HEK293T (cell line): ENCODE measurements around the gene LONP2.
"Not testable (repeated sequence)": the region's sequence is repeated elsewhere in the genome, so short reads cannot be mapped to it uniquely, and the experiment has no call there.

Experiments
- CTCF ChIA-PET: fragments of 350-600 bp; formaldehyde crosslinking; extraction: SDS; loops from one replicate; lab custom pipeline; 2021; ENCODE audit warnings: antibody characterized with exemption, inconsistent platforms; lab: Yijun Ruan, JAX
- POLR2A ChIA-PET: fragments of 350-600 bp; formaldehyde crosslinking; extraction: SDS; loops from one replicate; lab custom pipeline; 2020; ENCODE audit warnings: antibody characterized with exemption, inconsistent platforms; lab: Yijun Ruan, JAX
- DNase-seq: peaks from one replicate; pipeline ENCODE4 v3.0.0; 2012; ENCODE audit warnings: mixed read lengths; ENCODE audit errors: extremely low spot score
- ARNT ChIP-seq: fragments of 450-650 bp; IDR thresholded peaks from 2 replicates; pipeline ENCODE4 v1.6.1; 2017; ENCODE audit warnings: mild to moderate bottlenecking
- BHLHE40 ChIP-seq: fragments of 450-650 bp; IDR thresholded peaks from 2 replicates; pipeline ENCODE4 v1.6.1; 2016; ENCODE audit warnings: mild to moderate bottlenecking, moderate library complexity, borderline replicate concordance
- CTBP1 ChIP-seq: fragments of 450-650 bp; IDR thresholded peaks from 2 replicates; pipeline ENCODE4 v1.6.1; 2016; ENCODE audit warnings: borderline replicate concordance
- ELF4 ChIP-seq: fragments of 450-650 bp; IDR thresholded peaks from 2 replicates; pipeline ENCODE4 v1.6.1; 2017; ENCODE audit warnings: antibody characterized with exemption
- FOXA1 ChIP-seq: fragments of 450-650 bp; IDR thresholded peaks from 2 replicates; pipeline ENCODE4 v1.6.1; 2016; ENCODE audit warnings: mild to moderate bottlenecking
- FOXK2 ChIP-seq: fragments of 450-650 bp; IDR thresholded peaks from 2 replicates; pipeline ENCODE4 v1.6.1; 2016; ENCODE audit warnings: mild to moderate bottlenecking
- FOXM1 ChIP-seq: fragments of 450-650 bp; IDR thresholded peaks from 2 replicates; pipeline ENCODE4 v1.6.1; 2017; ENCODE audit warnings: mild to moderate bottlenecking, borderline replicate concordance
- HDGF ChIP-seq: fragments of 450-650 bp; IDR thresholded peaks from 2 replicates; pipeline ENCODE4 v1.6.1; 2017; ENCODE audit warnings: antibody characterized with exemption, borderline replicate concordance
- L3MBTL2 ChIP-seq: fragments of 450-650 bp; conservative IDR thresholded peaks from 2 replicates; pipeline ENCODE4 v1.6.1; 2016; ENCODE audit warnings: mild to moderate bottlenecking
- LEF1 ChIP-seq: fragments of 450-650 bp; IDR thresholded peaks from 2 replicates; pipeline ENCODE4 v1.6.1; 2017; ENCODE audit warnings: mild to moderate bottlenecking, borderline replicate concordance
- NFRKB ChIP-seq: fragments of 450-650 bp; IDR thresholded peaks from 2 replicates; pipeline ENCODE4 v1.6.1; 2016; ENCODE audit warnings: mild to moderate bottlenecking, moderate library complexity
- SP1 ChIP-seq: fragments of 450-650 bp; IDR thresholded peaks from 2 replicates; pipeline ENCODE4 v1.6.1; 2017
- SUZ12 ChIP-seq: fragments of 450-650 bp; IDR thresholded peaks from 2 replicates; pipeline ENCODE4 v1.6.1; 2016; ENCODE audit warnings: mild to moderate bottlenecking
- TARDBP ChIP-seq: fragments of 450-650 bp; IDR thresholded peaks from 2 replicates; pipeline ENCODE4 v1.6.1; 2016
- ZNF384 ChIP-seq: fragments of 450-650 bp; IDR thresholded peaks from 2 replicates; pipeline ENCODE4 v1.6.1; 2016
- TF ChIP-seq, protein P1 (sequence below): fragments of 450-650 bp; IDR thresholded peaks from 2 replicates; pipeline ENCODE4 v1.6.1; 2016

LONP2 gene

DNA sequence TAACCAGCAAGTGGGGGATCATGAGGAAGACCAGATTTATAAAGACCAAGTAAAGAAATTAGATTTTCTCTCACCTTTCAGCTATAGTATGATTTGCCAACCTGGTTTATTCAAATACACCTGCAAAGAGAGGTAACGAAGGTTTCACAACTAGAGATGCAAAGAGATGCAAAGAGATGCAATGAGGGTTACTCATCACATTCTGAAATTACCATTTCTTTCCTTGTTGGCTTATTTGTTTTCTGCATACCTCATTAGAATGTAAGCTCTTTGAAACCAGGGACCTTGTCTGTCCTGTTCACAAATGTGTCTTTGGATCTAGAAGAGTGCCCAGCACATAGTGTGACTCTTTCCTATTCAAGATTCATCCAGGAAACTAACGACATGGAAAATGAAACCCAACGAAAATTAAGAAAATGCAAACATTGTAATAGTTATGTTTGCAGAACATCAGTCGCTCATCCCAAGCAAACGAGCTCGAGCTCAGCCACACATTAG is 9.0 kb upstream of the LONP2 start:
- POLR2A ChIA-PET: no interaction called here
- CTCF ChIA-PET: no interaction called here
- DNase-seq: no peak
- TF ChIP-seq FOXK2 (no peak), FOXM1 (no peak), SP1 (no peak), HDGF (no peak), ZNF384 (no peak), TARDBP (no peak), BHLHE40 (no peak), NFRKB (no peak), ELF4 (no peak), ARNT (no peak), FOXA1 (no peak), CTBP1 (no peak), L3MBTL2 (no peak), SUZ12 (no peak), LEF1 (no peak)
- TF ChIP-seq, protein P1, sequence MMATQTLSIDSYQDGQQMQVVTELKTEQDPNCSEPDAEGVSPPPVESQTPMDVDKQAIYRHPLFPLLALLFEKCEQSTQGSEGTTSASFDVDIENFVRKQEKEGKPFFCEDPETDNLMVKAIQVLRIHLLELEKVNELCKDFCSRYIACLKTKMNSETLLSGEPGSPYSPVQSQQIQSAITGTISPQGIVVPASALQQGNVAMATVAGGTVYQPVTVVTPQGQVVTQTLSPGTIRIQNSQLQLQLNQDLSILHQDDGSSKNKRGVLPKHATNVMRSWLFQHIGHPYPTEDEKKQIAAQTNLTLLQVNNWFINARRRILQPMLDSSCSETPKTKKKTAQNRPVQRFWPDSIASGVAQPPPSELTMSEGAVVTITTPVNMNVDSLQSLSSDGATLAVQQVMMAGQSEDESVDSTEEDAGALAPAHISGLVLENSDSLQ: no peak

DNA sequence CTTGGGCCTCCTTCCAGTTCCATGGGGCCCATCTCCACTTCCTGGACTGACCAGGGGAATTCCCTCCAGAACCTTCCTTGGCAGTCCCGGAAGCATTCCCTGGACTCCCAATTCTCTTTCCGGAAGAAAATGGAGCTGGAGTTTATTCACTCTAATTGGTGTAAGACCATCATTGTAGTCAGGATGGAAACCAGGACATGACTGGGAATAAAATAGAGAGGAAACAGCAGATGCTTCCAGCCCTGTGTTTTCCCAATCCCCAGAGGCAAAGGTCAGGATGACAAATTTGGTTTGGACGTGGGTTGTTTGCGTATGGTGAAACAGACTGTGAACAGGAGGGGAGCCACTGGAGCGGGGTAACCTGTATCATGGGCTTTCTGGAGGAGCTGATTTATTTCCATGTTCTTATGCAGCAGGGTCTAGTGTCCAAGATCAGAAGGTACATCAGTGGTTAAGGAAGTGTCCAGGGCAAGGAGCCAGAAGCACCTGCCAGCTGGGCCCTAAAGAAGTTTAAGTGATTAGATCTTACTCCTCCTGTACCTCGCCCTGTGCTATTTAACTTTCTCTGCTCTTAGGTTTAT is 8.5 kb upstream of the LONP2 start:
- TF ChIP-seq BHLHE40: no peak
- TF ChIP-seq LEF1: no peak
- ChIA-PET POLR2A (no interaction called here), CTCF (no interaction called here)
- DNase-seq: no peak

DNA sequence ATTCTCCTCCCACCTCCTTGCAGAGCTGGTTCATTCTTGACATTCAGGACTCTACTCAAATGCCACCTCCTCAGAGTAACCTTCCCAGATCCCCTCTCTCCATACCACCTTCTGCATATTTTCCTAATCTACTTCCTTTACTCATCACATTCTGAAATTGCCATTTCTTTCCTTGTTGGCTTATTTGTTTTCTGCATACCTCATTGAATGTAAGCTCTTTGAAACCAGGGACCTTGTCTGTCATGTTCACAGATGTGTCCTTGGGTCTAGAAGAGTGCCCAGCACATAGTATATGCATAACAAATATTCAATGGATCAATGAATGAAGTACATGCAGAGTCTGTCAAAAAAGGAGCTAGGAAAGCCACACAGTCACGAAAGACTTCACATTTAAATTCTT is 7.8 kb upstream of the LONP2 start:
- DNase-seq: no peak
- ChIA-PET CTCF (no interaction called here), POLR2A (no interaction called here)
- TF ChIP-seq ZNF384 (no peak), ELF4 (no peak), NFRKB (no peak), BHLHE40 (no peak), LEF1 (no peak), TARDBP (no peak), L3MBTL2 (no peak), FOXK2 (no peak), ARNT (no peak), CTBP1 (no peak), HDGF (no peak), FOXA1 (no peak), FOXM1 (no peak), SUZ12 (no peak), SP1 (no peak)
- TF ChIP-seq, protein P1: no peak

DNA sequence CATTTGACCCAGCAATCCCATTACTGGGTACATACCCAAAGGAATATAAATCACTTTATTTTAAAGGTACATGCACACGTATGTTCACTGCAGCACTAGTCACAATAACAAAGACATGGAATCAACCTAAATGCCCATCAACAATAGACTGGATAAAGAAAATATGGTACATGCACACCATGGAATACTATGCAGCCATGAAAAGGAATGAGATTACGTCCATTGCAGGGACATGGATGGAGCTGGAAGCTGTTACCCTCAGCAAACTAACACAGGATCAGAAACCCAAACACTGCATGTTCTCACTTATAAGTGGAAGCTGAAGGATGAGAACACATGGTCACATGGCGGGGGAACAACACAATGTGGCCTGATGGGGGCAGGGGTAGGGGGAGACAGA is 4.0 kb upstream of the LONP2 start:
- DNase-seq, CTCF ChIA-PET, POLR2A ChIA-PET: not testable (repeated sequence)

DNA sequence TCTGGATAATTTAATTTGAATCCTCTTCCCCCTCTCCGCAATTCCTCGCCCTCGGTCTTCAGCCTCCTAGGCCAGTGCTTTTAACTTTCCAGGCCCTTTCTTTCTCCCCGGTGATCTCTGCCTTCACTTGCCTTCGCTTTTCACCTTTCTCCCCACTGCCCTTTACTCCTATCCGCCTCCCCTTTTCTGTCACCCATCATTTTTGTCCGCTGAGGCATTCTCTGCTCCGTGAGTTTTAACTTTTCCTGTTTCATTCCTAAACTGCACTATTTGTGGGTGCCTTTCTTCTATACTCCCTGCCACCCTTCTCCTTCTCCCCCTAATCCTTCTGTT is 729 bp downstream of the LONP2 start:
- ChIA-PET POLR2A (no interaction called here), CTCF (no interaction called here)
- no peak for DNase-seq
- TF ChIP-seq L3MBTL2 (0 out of 2 replicates have a peak, but pooled peaks have one; percentile 4), FOXK2 (no peak)

DNA sequence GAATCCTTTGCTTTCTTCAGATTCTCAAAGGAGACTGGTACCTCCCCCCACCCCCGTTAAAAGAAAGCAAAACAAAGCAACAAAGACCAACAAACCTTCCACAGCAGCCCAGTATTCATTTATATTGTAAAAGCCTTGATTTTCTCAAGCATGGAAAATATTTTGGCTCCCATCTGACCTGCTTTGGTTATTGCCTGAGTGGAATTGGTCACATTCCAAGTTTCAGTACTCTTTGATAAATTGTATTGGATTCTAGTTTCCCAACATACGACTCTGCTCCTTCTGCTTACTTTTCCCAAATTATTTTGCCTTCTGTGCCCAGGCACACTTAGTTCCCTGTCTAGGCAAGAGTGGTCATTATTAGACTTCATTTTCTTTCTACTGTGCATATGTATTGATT is 2.0 kb downstream of the LONP2 start:
- CTCF ChIA-PET: no interaction called here
- no peak for DNase-seq
- no peak for TF ChIP-seq L3MBTL2
- no peak for TF ChIP-seq ELF4
- TF ChIP-seq FOXA1: no peak
- no peak for TF ChIP-seq LEF1
- no peak for TF ChIP-seq HDGF
- no peak for TF ChIP-seq FOXK2
- POLR2A ChIA-PET: no interaction called here

DNA sequence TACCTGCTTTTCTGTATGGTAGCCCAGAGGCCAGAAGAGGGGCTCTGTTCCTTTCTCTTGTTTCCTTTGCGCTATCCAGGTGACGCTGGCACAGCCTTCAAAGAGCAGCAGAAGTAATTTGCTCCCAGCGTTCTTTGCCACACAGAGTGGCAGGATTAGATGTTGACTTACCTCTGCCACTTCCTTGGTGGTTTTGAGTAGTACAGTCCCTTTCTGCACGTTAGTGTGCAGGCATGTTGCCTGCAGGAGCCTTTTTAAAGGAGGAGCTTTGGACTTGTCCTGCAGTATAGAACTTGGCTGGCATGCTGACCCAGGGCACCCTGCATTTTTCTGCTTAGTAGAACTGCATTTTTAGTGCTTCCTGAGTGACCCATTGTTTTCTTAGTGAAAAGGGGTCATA is 3.2 kb downstream of the LONP2 start, which contains the start of gene ABCC11:
Gene ABCC11 (minus strand): TSS at position 229 of the 400 bp plus-strand sequence. CDS start 15,618 bp downstream, outside the sequence.
- CTCF ChIA-PET: no interaction called here
- no peak for TF ChIP-seq CTBP1
- TF ChIP-seq NFRKB: no peak
- no peak for TF ChIP-seq FOXM1
- TF ChIP-seq TARDBP: no peak
- no peak for TF ChIP-seq LEF1
- TF ChIP-seq SUZ12: no peak
- TF ChIP-seq FOXA1: no peak
- no peak for TF ChIP-seq ARNT
- TF ChIP-seq BHLHE40: no peak
- TF ChIP-seq SP1: no peak
- POLR2A ChIA-PET: no interaction called here
- no peak for DNase-seq
